Ovary (tissue), 9 donors: ENCODE results near the gene ABCG1. TPM values are rescaled to one million over a fixed set of nuclear protein-coding genes. Genes with fewer than 3 reads are reported as not detected.

Experiments
- DNase-seq, 5 donors: peaks; one replicate each; pipeline ENCODE4 v3.0.0-alpha.2; 2019 to 2020
- H3K27ac ChIP-seq, 2 donors: fragments of 200-600 bp; one replicate each; pipeline versions ENCODE4 v1.5.1 to v1.8.0; 2019 to 2022
- H3K27me3 ChIP-seq: fragments of 200-600 bp; one replicate; pipeline ENCODE4 v1.8.0; 2022
- H3K36me3 ChIP-seq: fragments of 200-600 bp; sonication (generic); one replicate; pipeline ENCODE4 v1.5.1; 2019
- H3K4me1 ChIP-seq: one replicate; pipeline ENCODE4 v1.8.1; 2013; ENCODE audit warnings: mild to moderate bottlenecking, moderate library complexity; ENCODE audit not compliant: insufficient read depth
- H3K4me3 ChIP-seq: fragments of 200-600 bp; sonication (generic); one replicate; pipeline ENCODE4 v1.5.1; 2017
- H3K9me3 ChIP-seq, 2 donors: fragments of 200-600 bp in 1 of 2; sonication (generic) in 1 of 2; one replicate each; pipeline versions ENCODE4 v1.5.1 to v1.8.1; 2013 to 2019; ENCODE audit warnings: mild to moderate bottlenecking in 1 of 2, moderate library complexity in 1 of 2
- CTCF ChIP-seq, 3 donors: fragments of 450-650 bp in 2 of 3; fragments of 200-600 bp in 1 of 3; IDR thresholded peaks; one replicate each; pipeline versions ENCODE4 v1.5.1 to v1.8.0; 2016 to 2022; ENCODE audit warnings: antibody characterized with exemption in 3 of 3, mild to moderate bottlenecking in 1 of 3
- EP300 ChIP-seq: sonication (generic); formaldehyde crosslinking; IDR thresholded peaks from one replicate; pipeline ENCODE4 v1.6.1; 2017; ENCODE audit warnings: antibody characterized with exemption
- POLR2A ChIP-seq: fragments of 450-650 bp; IDR thresholded peaks from one replicate; pipeline ENCODE4 v1.6.1; 2017; ENCODE audit warnings: antibody characterized with exemption, mild to moderate bottlenecking, moderate library complexity
- WGBS, 3 donors: extraction: QIAGEN DNeasy Blood & Tissue Kit in 1 of 3; methylation state at CpG; one replicate each; pipeline versions ENCODE4 v1.1.5 to v1.1.7; 2013 to 2017; 5-methylcytosine and 5-hydroxymethylcytosine counted together
- intact Hi-C, 4 donors: fragments of 100-400 bp; cut with DNase I; formaldehyde crosslinking; loops; one replicate each; pipeline versions ENCODE4 v1.11.0 to v1.15.1; 2022 to 2023
- polyA plus RNA-seq, 2 donors: library from polyadenylated mRNA; stranded (reverse); fragments of 200-250 nt in 1 of 2; fragments of 350-450 nt in 1 of 2; fragmentation: Illumina TruSeq in 1 of 2; extraction: RNeasy Lipid Tissue Mini Kit (QIAGEN cat#74804) in 1 of 2; gene quantifications; one replicate each; pipeline ENCODE4 v1.2.3, GENCODE V29; 2013 to 2014
- total RNA-seq, 7 donors: library from RNA; depleted of rRNA in 2 of 7; stranded (reverse); fragments of >200 nt in 2 of 7; fragmentation: NEBNext Ultra II Directional in 3 of 7; extraction: Animal tissue kit (Norgen Biotek cat#: 25700) in 3 of 7; gene quantifications; one replicate each; pipeline versions ENCODE4 v1.1.0 to v1.2.4, GENCODE V29; 2016 to 2023
- donor health status: DM: no; HTN: no; CAD: no; lungs with moderate emphysema.
- donor health status: DM: no; HTN: no; CAD: no.
- donor health status: Bipolar disorder and iron deficiency.
- donor health status: DM: yes; HTN: yes; CAD: no.
- donor health status: DM: no; HTN: no; CAD: no.
- donor health status: DM: yes; HTN: yes; CAD: no.

ABCG1 gene
- total and polyA plus RNA-seq, 9 donors, result 4.3 to 14.9 (median 5.8) TPM

GRCh38 chr21:42311816-42312625 is 93.1 kb downstream of the ABCG1 start:
- TF ChIP-seq EP300 (no peak), POLR2A (no peak), CTCF (IDR thresholded peaks at IDR 0.05) (no peak)
- WGBS, 3 donors, result 41 to 47% (median 46%) methylated on average over 21 of the region's 21 CpGs
- peaks cover 1% of the 10 kb centered on the region for H3K4me1 ChIP-seq
- DNase-seq, result no peak
- intact Hi-C loops, result no loop called here
- no peaks in the 10 kb centered on the region for H3K27me3 ChIP-seq
- H3K9me3 ChIP-seq, result no peaks in the 10 kb centered on the region
- no peak overlapping the region for H3K27ac ChIP-seq
- no peak overlapping the region for H3K4me3 ChIP-seq
- H3K36me3 ChIP-seq, result no peaks in the 10 kb centered on the region

- intact Hi-C loops, result no loop called here
- TF ChIP-seq CTCF (IDR thresholded peaks at IDR 0.05) (no peak), EP300 (no peak), POLR2A (no peak)
- no peak overlapping the region for H3K4me3 ChIP-seq
- no peaks in the 10 kb centered on the region for H3K36me3 ChIP-seq
- DNase-seq, result no peak
- no peaks in the 10 kb centered on the region for H3K9me3 ChIP-seq
- no peaks in the 10 kb centered on the region for H3K27me3 ChIP-seq
- H3K4me1 ChIP-seq, result peaks cover 1% of the 10 kb centered on the region
- WGBS, 3 donors, result 82 to 88% (median 85%) methylated on average over 16 of the region's 16 CpGs
- H3K27ac ChIP-seq, result no peak overlapping the region
Measured at GRCh38 chr21:42312626-42313104, 93.7 kb downstream of the ABCG1 start.

GRCh38 chr21:42313501-42313969 is 94.6 kb downstream of the ABCG1 start:
- Histone ChIP-seq H3K4me3 (no peak overlapping the region), H3K9me3 (no peaks in the 10 kb centered on the region), H3K27me3 (no peaks in the 10 kb centered on the region), H3K36me3 (no peaks in the 10 kb centered on the region), H3K4me1 (peaks cover 1% of the 10 kb centered on the region), H3K27ac (no peak overlapping the region)
- no peak for DNase-seq
- intact Hi-C loops, result no loop called here
- WGBS, 3 donors, result 63 to 68% (median 64%) methylated on average over 13 of the region's 13 CpGs
- no peak for TF ChIP-seq EP300
- no peak for TF ChIP-seq POLR2A
- no peak for TF ChIP-seq CTCF (IDR thresholded peaks at IDR 0.05)

GRCh38 chr21:42314616-42315295 is 95.8 kb downstream of the ABCG1 start:
- peaks cover 1% of the 10 kb centered on the region for H3K4me1 ChIP-seq
- H3K27ac ChIP-seq, result no peak overlapping the region
- TF ChIP-seq EP300, result no peak
- TF ChIP-seq POLR2A, result no peak
- TF ChIP-seq CTCF (IDR thresholded peaks at IDR 0.05), result no peak
- no peak for DNase-seq
- H3K9me3 ChIP-seq, result no peaks in the 10 kb centered on the region
- intact Hi-C loops, result no loop called here
- no peaks in the 10 kb centered on the region for H3K36me3 ChIP-seq
- H3K4me3 ChIP-seq, result no peak overlapping the region
- no peaks in the 10 kb centered on the region for H3K27me3 ChIP-seq
- 66 to 84% (median 75%) methylated on average over 6 of the region's 6 CpGs for WGBS, 3 donors
